CD4-positive, alpha-beta T cell treated with Interleukin-10 for 1 hour (primary cell): ENCODE measurements around the gene SLC22A24.
"Not testable (repeated sequence)": the region's sequence is repeated elsewhere in the genome, so short reads cannot be mapped to it uniquely, and the experiment has no call there.

Experiments
- DNase-seq: peaks from one replicate; pipeline ENCODE4 v3.0.0-alpha.2; 2020

SLC22A24 gene

GRCh38 chr11:63144121-63144520 is at the start of gene SLC22A24:
TSS of gene SLC22A24 (minus strand) at chr11:63144221. CDS start at chr11:63143779, 442 bp downstream.
- no peak for DNase-seq

GRCh38 chr11:63180536-63180935 is 36.5 kb upstream of the SLC22A24 start:
- DNase-seq, result no peak

- DNase-seq, result no peak
These were observed 35.5 kb upstream of the SLC22A24 start for GRCh38 chr11:63179432-63180041.

- no peak for DNase-seq
These were observed 33.9 kb upstream of the SLC22A24 start for GRCh38 chr11:63177872-63178271.

GRCh38 chr11:63165706-63166310 is 21.8 kb upstream of the SLC22A24 start:
- DNase-seq, result no peak

- DNase-seq, result no peak
These were observed 11.8 kb upstream of the SLC22A24 start for GRCh38 chr11:63155794-63156193.

- DNase-seq, result no peak
These were observed 2.6 kb upstream of the SLC22A24 start for GRCh38 chr11:63146581-63146980.

- DNase-seq, result no peak
These were observed 1.6 kb downstream of the SLC22A24 start for GRCh38 chr11:63142459-63142858.

GRCh38 chr11:63132985-63133775 is 10.8 kb downstream of the SLC22A24 start:
- DNase-seq, result no peak

GRCh38 chr11:63099555-63099954 is 44.5 kb downstream of the SLC22A24 start:
- no peak for DNase-seq

GRCh38 chr11:63080682-63081081 is 63.3 kb downstream of the SLC22A24 start:
- DNase-seq, result no peak

- DNase-seq, result not testable (repeated sequence)
These were observed 97.8 kb downstream of the SLC22A24 start for GRCh38 chr11:63046203-63046602.

- no peak for DNase-seq
These were observed 101.4 kb downstream of the SLC22A24 start for GRCh38 chr11:63042596-63042995.

GRCh38 chr11:63032457-63032856 is 111.6 kb downstream of the SLC22A24 start:
- no peak for DNase-seq
